Ovary (tissue), 3 donors: ENCODE measurements around the gene ACAN.

Experiments used
- CTCF ChIP-seq, 3 donors: fragments of 450-650 bp in 2 of 3; fragments of 200-600 bp in 1 of 3; IDR thresholded peaks; one replicate each; pipeline versions ENCODE4 v1.5.1 to v1.8.0; 2016 to 2022; ENCODE audit warnings: antibody characterized with exemption in 3 of 3, mild to moderate bottlenecking in 1 of 3
- POLR2A ChIP-seq: fragments of 450-650 bp; IDR thresholded peaks from one replicate; pipeline ENCODE4 v1.6.1; 2017; ENCODE audit warnings: antibody characterized with exemption, mild to moderate bottlenecking, moderate library complexity
- donor health status: DM: no; HTN: no; CAD: no.

DNA sequence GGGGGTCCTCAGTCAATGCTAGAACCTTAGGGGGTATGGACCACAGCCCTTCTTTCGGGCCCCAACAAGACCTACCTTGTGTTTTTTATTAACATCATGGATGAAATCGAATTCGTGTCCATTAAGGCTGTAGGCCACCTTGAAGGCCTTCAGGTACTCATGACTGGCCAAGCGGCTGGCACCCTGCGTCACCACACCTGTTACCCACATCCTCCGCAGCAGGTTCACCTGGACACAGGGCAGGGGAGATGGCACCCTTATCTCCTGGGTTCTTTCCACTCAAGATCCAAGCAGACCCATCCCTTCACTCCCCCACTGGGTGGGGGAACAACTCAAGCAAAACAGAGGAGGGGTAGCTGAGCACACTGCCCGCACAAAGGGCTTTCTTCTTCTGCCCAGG is 103.3 kb downstream of the ACAN start:
- no peak for TF ChIP-seq CTCF (IDR thresholded peaks at IDR 0.05)
- TF ChIP-seq POLR2A = no peak
